IMR-90 (cell line): ENCODE measurements around the gene ADAMTSL1.

Experiments used
- CEBPB ChIP-seq: IDR thresholded peaks from 2 replicates; pipeline ENCODE4 v1.6.1; 2012; ENCODE audit warnings: low read depth, low read length, improper control_type of control experiment
- CTCF ChIP-seq: conservative IDR thresholded peaks from 2 replicates; pipeline ENCODE4 v1.5.1; 2012; ENCODE audit warnings: mild to moderate bottlenecking, low read depth, low read length, improper control_type of control experiment
- POLR2A ChIP-seq: IDR thresholded peaks from 2 replicates; pipeline ENCODE4 v1.6.1; 2012; ENCODE audit warnings: mild to moderate bottlenecking, low read depth, low read length
- RAD21 ChIP-seq: IDR thresholded peaks from 2 replicates; pipeline ENCODE4 v1.6.1; 2012; ENCODE audit warnings: low read length, improper control_type of control experiment
- RCOR1 ChIP-seq: IDR thresholded peaks from 2 replicates; pipeline ENCODE4 v1.6.1; 2012; ENCODE audit warnings: mild to moderate bottlenecking, low read length, improper control_type of control experiment; ENCODE audit not compliant: insufficient replicate concordance
- USF2 ChIP-seq: fragments of 150-350 bp; IDR thresholded peaks from 2 replicates; pipeline ENCODE4 v1.6.1; 2017; ENCODE audit warnings: mild to moderate bottlenecking, antibody characterized with exemption, low read length, low read depth

GRCh38 chr9:18785604-18786003 is 311.7 kb downstream of the ADAMTSL1 start:
- TF ChIP-seq CTCF = no peak
- TF ChIP-seq USF2 = no peak
- TF ChIP-seq POLR2A = no peak
- TF ChIP-seq RAD21 = no peak
- TF ChIP-seq CEBPB = no peak
- no peak for TF ChIP-seq RCOR1
